ENCODE results near the gene CENPX. TPM values are rescaled to one million over a fixed set of nuclear protein-coding genes. Genes with fewer than 3 reads are reported as not detected.

CENPX gene
- total and polyA plus RNA-seq, 2 of the 13 experiments (the other 11 are each of a cell fraction or from before 2014, with no cell fraction given): 92.7 to 170 TPM

DNA sequence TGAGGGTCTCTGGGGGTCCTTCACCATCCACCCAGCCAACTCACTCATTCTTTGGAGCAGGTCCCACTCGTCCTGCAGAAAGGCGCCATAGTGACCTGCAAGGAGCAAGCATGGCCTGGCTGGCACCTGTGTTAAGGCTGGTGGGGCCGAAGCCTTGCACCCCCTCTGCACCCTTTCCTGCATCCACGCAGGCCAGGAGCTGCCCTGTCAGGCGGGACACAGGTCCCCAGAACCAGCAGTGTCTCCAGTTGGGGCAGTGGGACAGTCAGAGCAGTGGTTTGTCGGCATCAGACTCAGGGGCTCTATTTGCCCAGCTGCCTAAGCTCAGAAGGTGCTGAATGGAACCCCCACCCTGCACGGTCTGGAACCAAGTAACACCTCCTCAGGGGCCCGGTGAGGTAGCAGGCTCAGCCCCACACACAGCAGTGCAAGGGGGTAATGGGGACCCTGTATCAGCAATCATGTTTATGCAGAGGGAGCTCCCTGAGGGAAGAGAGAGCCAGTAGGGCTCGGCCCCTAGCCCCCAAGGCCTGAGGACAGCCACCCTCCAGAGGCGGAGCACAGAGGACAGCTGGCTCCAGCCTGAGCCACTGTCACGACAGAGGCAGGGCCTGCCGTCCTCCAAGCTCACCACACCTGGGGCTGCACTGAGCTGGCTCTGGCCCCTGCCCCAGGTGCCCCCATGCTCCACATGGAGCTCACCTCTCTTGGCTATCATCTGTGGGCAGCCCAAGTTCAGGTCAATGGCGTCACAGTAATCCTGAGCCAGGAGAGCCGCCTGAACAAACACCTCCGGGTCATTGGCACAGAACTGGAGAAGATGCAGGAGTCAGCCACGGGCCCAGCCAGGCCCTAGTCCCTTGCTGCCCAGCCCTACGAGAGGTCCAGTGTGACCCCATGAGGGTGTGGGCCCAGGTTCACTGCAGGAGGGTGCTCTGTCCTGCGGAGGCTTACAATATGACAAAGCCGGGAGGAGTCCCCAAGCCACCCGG, 41.0 kb upstream of the CENPX start:
- no peak for DNase-seq (ENCODE audit: low spot score)
- H3K36me3 ChIP-seq (replicated peaks in 1 of 2; ENCODE audit: control insufficient read depth in 1 of 2, insufficient read depth in 2 of 2, low read length in 2 of 2): peaks cover 28 to 47% of the 10 kb centered on the region in 2 experiments
- POLR2A ChIA-PET: interaction anchor here (0.6 to 3.4 kb wide), 7 partner anchors 7 to 35 kb away, joined by 3 to 14 read pairs (median 3); partner anchors contain the start of gene DCXR

More for the DNA sequence above, 41.0 kb upstream of the CENPX start:
- ATAC-seq (peak; percentile 1; the same call in 1 of the 3 replicates), FAIRE-seq (no peak)
- Histone ChIP-seq H4K20me1 (ENCODE audit: insufficient read depth, low read length) (no peaks in the 10 kb centered on the region), H3K4me2 (ENCODE audit: low read depth, low read length) (peak overlapping the region; percentile 96), H3K79me2 (ENCODE audit: insufficient read depth, low read length) (peaks cover 20% of the 10 kb centered on the region), H2AFZ (ENCODE audit: low read length) (no peak overlapping the region), H3K27ac (ENCODE audit: extremely low read length, insufficient read depth, low read length) (peak overlapping the region; percentile 10), H3K27me3 (ENCODE audit: control insufficient read depth in 1 of 2, insufficient read depth in 2 of 2, low read length in 2 of 2) (no peaks in the 10 kb centered on the region), H3K9ac (ENCODE audit: insufficient read depth, low read depth, low read length) (peak overlapping the region; percentile 95), H3K4me1 (ENCODE audit: insufficient read depth, low read length) (peaks cover 28% of the 10 kb centered on the region), H3K9me3 (ENCODE audit: low read length) (no peaks in the 10 kb centered on the region), H3K4me3 (replicated peaks in 1 of 3; ENCODE audit: insufficient read depth in 1 of 3, low read depth in 2 of 3, low read length in 3 of 3) (peak overlapping the region; percentile 69 to 99 (median 92); a peak in 5 of 6 replicates)
- WGBS (ENCODE audit: low lambda C conversion rate): 72% methylated on average over 15 of the region's 20 CpGs
- intact Hi-C loops (cut with micrococcal nuclease; ENCODE audit: unreplicated experiment) (no loop called here), in situ Hi-C loops (cut with HindIII; ENCODE audit: extremely low pct_ligation_motif_present, low pct_unique_long_range_greater_than_20kb) (no loop called here)
- TF ChIP-seq, protein P1, sequence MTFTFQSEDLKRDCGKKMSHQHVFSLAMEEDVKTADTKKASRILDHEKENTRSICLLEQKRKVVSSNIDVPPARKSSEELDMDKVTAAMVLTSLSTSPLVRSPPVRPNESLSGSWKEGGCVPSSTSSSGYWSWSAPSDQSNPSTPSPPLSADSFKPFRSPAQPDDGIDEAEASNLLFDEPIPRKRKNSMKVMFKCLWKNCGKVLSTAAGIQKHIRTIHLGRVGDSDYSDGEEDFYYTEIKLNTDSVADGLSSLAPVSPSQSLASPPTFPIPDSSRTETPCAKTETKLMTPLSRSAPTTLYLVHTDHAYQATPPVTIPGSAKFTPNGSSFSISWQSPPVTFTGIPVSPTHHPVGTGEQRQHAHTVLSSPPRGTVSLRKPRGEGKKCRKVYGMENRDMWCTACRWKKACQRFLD (CRISPR knock-in tag; IDR thresholded peaks at IDR 0.05; ENCODE audit: borderline replicate concordance): 0 out of 2 replicates have a peak, but pooled peaks have one; percentile 3
- TF ChIP-seq POLR2AphosphoS2 (IDR thresholded peaks at IDR 0.05; ENCODE audit: low read depth, low read length) (0 out of 2 replicates have a peak, but pooled peaks have one; percentile 38), GATAD2A (CRISPR knock-in tag; IDR thresholded peaks at IDR 0.05) (no peak), PHF8 (CRISPR knock-in tag; IDR thresholded peaks at IDR 0.05) (no peak), NFIB (CRISPR knock-in tag; IDR thresholded peaks at IDR 0.05; ENCODE audit: borderline replicate concordance) (0 out of 2 replicates have a peak, but pooled peaks have one; percentile 27), MEF2D (CRISPR knock-in tag; IDR thresholded peaks at IDR 0.05) (no peak)
- TF ChIP-seq, protein P2, sequence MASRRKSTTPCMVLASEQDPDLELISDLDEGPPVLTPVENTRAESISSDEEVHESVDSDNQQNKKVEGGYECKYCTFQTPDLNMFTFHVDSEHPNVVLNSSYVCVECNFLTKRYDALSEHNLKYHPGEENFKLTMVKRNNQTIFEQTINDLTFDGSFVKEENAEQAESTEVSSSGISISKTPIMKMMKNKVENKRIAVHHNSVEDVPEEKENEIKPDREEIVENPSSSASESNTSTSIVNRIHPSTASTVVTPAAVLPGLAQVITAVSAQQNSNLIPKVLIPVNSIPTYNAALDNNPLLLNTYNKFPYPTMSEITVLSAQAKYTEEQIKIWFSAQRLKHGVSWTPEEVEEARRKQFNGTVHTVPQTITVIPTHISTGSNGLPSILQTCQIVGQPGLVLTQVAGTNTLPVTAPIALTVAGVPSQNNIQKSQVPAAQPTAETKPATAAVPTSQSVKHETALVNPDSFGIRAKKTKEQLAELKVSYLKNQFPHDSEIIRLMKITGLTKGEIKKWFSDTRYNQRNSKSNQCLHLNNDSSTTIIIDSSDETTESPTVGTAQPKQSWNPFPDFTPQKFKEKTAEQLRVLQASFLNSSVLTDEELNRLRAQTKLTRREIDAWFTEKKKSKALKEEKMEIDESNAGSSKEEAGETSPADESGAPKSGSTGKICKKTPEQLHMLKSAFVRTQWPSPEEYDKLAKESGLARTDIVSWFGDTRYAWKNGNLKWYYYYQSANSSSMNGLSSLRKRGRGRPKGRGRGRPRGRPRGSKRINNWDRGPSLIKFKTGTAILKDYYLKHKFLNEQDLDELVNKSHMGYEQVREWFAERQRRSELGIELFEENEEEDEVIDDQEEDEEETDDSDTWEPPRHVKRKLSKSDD (CRISPR knock-in tag; IDR thresholded peaks at IDR 0.05; ENCODE audit: low read depth): no peak
- CTCF ChIA-PET (ENCODE audit: low intra/inter-chr PET ratio, low total read pairs): no interaction called here
- BruUV-seq (replicated peaks): no TSS peak

Data from HepG2 (cell line).